ENCODE measurements around the gene SLC16A7. TPM values are rescaled to one million over a fixed set of nuclear protein-coding genes. Genes with fewer than 3 reads are reported as not detected.

The SLC16A7 gene
- total and polyA plus RNA-seq, 2 of the 8 experiments (the other 6 are each of a cell fraction or from before 2014, with no cell fraction given) = 0.74 to 4.3 TPM

- no peak for TF ChIP-seq CTBP2 (IDR thresholded peaks at IDR 0.05; ENCODE audit: borderline replicate concordance, insufficient read depth, insufficient read length, low read length)
- no peak for TF ChIP-seq TEAD4 (IDR thresholded peaks at IDR 0.05; ENCODE audit: low read depth, low read length)
- TF ChIP-seq CHD1 (IDR thresholded peaks at IDR 0.05; ENCODE audit: low read depth, low read length) = no peak
- TF ChIP-seq EGR1 (IDR thresholded peaks at IDR 0.05; ENCODE audit: borderline replicate concordance, low read depth, low read length) = no peak
Observed at GRCh38 chr12:59660148-59660547, 64.3 kb downstream of the SLC16A7 start (continued).

All from H1 (cell line).